ENCODE data around the gene ATCAY. TPM values are rescaled to one million over a fixed set of nuclear protein-coding genes. Genes with fewer than 3 reads are reported as not detected.

Gene ATCAY
- total RNA-seq, 1 donor from 2014 or later = not detected

- ATAC-seq (no peak), DNase-seq (no peak)
- intact Hi-C loops (cut with micrococcal nuclease) = no loop called here
Measured at GRCh38 chr19:3895788-3896187, 15.3 kb downstream of the ATCAY start.

- DNase-seq (no peak), ATAC-seq (no peak)
- intact Hi-C loops (cut with micrococcal nuclease) = no loop called here
Measured at GRCh38 chr19:3897936-3898335, 17.5 kb downstream of the ATCAY start.

DNA sequence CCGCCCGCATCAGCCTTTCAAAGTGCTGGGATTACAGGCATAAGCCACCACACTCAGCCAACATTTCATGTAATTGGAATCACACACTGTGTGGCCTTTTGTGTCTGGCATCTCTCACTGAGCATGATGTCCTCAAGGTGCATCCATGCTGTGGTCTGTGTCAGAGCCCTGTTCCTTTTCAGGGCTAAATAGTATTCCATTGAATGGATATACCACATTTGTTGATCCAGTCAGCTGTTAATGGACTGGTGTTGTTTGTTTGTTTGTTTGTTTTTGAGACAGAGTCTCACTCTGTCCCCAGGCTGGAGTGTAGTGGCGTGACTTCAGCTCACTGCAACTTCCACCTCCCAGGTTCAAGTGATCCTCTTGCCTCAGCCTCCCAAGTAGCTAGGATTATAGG is 17.9 kb downstream of the ATCAY start:
- DNase-seq (no peak), ATAC-seq (no peak)
- intact Hi-C loops (cut with micrococcal nuclease) = no loop called here

DNA sequence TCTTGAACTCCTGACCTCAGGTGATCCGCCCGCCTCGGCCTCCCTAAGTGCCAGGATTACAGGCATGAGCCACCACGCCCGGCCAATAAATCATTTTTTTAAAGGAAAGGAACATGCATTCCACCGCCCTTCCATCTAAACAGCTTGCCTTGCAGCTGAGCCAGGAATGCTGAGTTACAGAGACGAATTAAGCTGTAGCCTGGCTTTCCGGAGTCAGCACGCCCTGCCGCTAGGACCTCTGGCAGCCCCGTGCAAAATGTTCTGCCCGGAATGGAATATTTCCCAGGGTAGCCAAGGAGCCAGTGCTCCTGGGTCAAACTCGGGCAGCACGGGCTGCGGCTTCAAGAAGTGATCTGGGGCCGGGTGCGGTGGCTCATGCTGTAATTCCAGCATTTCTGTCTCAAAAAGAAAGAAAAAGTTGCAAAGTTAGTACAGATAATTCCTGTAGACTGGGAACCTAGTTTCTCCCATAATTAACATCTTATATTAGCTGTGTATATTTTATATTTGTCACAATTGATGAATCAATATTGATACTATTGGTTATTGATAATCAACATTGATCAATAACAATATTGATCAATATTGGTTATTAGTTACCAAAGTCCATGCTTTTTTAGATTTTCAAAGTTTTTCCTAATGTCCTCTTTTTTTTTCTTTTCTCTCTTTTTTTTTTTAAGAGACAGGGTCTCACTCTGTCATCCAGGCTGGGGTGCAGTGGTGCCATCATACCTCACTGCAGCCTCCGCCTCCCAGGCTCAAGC is 19.2 kb downstream of the ATCAY start:
- DNase-seq (no peak), ATAC-seq (peak; percentile 57)
- intact Hi-C loops (cut with micrococcal nuclease) = no loop called here

DNA sequence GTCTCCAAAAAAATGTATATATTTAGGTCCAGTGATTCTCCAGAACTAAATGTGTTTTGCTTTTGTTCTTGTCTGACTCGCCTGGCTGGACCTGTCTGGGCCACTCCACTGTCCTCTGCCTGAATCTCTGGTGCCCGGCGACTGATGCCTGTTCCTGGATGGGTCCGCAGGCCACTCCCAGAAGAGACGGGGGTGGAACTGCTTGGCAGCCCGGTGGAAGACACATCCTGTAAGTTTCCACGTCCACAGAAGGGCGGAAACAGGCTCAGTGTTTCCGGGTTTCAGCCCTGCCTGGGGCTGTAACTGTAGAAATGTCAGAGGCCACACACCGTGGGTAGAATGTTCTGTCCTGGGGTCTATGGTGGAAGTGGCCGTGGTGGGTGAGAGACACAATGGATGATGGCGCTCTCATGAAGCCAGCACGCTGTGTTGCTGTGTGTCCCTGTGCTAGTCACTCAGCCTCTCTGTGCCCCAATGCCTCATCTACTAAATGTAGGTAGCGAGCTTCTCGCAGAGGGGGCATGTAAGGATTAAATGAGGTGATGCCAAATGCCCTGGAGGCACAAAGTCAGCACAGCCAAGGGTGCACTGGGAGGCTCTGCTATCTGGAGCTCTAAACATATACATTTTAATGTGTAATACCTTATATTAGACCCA is 22.0 kb downstream of the ATCAY start:
- no peak for DNase-seq
- no peak for ATAC-seq

DNA sequence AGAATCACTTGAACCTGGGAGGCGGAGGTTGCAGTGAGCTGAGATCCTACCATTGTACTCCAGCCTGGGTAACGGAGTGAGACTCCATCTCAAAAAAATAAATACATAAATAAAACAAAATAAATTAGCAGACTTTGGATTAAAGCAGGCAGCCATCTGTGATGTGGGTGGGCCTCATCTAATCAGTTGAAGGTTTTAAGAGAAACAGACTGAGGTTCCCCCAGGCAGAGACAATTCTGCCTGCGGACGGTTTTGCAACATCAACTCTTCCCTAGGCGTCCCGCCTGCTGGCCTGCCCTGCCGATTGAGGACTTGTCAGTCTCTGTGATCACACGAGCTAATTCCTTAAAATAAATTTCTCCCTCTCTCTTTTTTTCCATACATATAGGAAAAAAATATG is 23.7 kb downstream of the ATCAY start:
- ATAC-seq (no peak), DNase-seq (no peak)
- intact Hi-C loops (cut with micrococcal nuclease) = no loop called here

More for the DNA sequence above, 22.0 kb downstream of the ATCAY start:
- intact Hi-C loops (cut with micrococcal nuclease) = no loop called here

DNA sequence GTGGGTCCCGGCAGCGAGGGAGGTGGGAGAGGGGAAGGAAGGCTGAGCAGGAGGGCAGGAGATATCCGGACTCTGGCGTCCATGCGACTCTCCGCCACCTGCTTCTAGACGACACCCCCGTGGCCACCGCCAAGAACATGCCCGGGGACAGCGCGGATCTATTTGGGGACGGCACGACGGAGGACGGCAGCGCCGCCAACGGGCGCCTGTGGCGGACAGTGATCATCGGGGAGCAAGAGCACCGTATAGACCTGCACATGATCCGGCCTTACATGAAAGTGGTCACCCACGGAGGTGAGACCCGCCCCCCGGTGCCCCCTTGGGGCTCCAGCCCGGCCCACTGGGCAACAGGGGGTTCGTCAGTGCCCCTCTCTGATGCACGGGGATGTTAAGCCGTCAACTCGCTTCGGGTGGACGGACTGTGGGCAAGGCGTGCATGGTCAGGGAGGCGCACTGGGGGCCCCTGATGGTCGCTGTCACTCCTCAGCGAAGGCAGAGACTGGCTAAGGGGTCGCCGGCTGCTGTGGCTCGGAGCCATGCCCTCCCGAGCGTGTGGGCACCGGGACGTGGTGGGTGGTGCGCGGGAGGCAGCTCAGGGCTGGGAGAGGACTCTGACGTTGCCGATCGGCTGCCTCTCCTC is 27.3 kb downstream of the ATCAY start:
- ATAC-seq (no peak), DNase-seq (no peak)
- intact Hi-C loops (cut with micrococcal nuclease) = no loop called here

DNA sequence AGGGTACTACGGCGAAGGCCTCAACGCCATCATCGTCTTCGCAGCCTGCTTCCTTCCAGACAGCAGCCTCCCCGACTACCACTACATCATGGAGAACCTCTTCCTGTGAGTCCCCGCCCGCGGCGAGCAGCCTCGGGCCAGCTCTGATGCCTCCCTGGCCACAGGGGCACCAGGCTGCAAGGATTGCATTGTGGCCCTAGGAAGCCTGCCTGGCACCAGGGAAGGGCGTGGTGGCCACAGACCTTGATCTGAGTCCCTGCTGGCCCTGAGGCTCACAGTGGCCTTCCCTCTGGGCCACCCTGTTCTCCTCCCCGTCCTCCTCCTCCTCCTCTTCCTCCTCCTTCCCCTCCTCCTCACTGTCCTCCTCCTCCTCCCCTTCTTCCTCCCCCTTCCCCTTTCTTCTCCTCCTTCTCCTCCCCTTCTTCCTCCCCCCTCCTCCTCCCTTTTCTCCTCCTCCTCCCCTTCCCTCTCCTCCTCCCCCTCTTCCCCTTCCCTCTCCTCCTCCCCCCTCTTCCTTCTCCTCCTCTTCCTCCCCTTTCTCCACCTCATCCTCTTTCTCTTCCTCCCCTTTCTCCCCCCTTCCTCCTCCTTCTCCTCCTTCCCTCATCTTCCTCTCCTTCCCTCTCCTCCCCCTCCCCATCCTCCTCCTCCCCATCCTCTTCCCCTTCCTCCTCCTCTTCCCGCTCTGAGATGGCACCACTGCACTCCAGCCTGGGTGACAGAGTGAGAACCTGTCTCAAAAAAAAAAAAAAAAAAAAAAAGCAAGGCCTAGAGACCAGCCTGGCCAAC is 28.0 kb downstream of the ATCAY start:
- ATAC-seq = no peak
- intact Hi-C loops (cut with micrococcal nuclease) = no loop called here
- no peak for DNase-seq

DNA sequence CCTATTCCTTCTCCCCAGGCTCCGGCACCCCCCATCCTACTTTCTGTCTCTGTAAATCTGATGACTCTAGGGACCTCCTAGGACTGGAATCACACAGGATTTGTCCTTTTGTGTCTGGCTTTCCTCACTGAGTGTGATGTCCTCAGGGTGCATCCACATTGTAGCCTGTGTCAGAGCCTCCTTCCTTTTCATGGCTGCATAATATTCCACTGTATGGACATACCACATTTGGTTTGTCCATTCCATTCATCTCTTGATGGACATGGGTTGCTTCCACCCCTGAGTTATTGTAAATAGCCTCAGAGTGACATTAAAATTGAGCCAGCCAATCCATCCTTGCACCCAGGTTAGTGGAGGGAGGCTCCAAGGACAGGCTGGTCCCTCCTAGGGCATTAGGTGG is 29.6 kb downstream of the ATCAY start:
- intact Hi-C loops (cut with micrococcal nuclease) = no loop called here
- no peak for DNase-seq
- ATAC-seq = no peak

GRCh38 chr19:3914199-3914598 is 33.7 kb downstream of the ATCAY start:
- ATAC-seq = no peak
- DNase-seq = no peak
- intact Hi-C loops (cut with micrococcal nuclease) = no loop called here

- ATAC-seq (no peak), DNase-seq (no peak)
- intact Hi-C loops (cut with micrococcal nuclease) = no loop called here
Measured at GRCh38 chr19:3916033-3916432, 35.5 kb downstream of the ATCAY start.

DNA sequence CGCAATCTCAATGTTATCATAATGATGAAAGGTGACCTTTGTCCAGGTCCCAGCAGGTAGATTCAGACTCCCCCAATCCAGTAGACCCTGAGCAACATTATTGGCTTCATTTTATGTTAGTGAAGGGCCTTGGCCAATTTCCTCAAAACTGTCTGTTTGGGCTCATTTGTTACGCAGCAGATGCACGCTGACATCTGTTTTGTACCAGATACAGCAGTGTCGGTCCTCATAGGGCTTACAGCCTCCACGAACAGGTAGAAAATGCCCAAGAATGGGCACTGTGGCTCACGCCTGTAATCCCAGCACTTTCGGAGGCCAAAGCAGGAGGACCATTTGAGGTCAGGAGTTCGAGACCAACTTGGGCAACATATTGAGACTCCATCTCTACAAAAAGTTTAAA is 39.3 kb downstream of the ATCAY start:
- intact Hi-C loops (cut with micrococcal nuclease) = no loop called here
- ATAC-seq = no peak
- DNase-seq = no peak

DNA sequence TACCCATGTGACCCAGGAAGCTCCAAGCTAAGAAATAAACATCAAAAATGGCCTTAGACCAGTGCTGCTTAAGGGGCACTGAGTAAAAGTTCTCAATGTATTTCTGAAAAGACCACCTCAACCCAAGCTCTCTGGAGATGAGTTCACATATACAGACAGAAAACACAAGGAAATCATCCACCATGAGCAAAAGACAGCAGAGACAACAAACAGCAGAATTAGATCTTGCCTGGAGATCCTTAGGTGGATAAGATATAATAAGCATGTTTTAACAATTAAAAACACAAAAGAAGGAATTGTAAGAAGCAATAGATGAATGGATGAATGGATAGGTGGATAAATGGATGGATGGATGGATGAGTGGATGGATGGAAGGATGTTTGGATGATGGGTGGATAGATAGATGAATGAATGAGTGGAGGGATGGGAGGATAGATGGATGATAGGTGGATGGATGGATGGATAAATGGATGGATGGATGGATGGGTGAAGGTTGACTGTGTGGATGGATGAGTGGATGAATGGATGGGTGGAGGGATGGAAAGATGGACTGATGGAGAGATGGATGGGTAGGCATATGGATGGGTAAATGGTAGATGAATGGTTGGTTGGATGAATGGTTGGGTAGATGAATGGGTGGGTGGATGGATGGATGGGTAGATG is 42.7 kb downstream of the ATCAY start:
- intact Hi-C loops (cut with micrococcal nuclease) = no loop called here
- no peak for ATAC-seq
- DNase-seq = no peak

- ATAC-seq = no peak
- DNase-seq = no peak
- intact Hi-C loops (cut with micrococcal nuclease) = no loop called here
Measured at GRCh38 chr19:3923912-3924311, 43.4 kb downstream of the ATCAY start.

- ATAC-seq (peak; percentile 60), DNase-seq (peak; percentile 90)
- intact Hi-C loops (cut with micrococcal nuclease) = no loop called here
Measured at GRCh38 chr19:3931041-3931440, 50.6 kb downstream of the ATCAY start.

- peak; percentile 84 for DNase-seq
- ATAC-seq = peak; percentile 65
- intact Hi-C loops (cut with micrococcal nuclease) = no loop called here
Measured at GRCh38 chr19:3932931-3933810, 52.7 kb downstream of the ATCAY start, which contains the start of gene NMRK2. Gene NMRK2, plus strand, starts transcription at chr19:3933069. Its CDS starts 603 bp downstream, at chr19:3933672.

DNA sequence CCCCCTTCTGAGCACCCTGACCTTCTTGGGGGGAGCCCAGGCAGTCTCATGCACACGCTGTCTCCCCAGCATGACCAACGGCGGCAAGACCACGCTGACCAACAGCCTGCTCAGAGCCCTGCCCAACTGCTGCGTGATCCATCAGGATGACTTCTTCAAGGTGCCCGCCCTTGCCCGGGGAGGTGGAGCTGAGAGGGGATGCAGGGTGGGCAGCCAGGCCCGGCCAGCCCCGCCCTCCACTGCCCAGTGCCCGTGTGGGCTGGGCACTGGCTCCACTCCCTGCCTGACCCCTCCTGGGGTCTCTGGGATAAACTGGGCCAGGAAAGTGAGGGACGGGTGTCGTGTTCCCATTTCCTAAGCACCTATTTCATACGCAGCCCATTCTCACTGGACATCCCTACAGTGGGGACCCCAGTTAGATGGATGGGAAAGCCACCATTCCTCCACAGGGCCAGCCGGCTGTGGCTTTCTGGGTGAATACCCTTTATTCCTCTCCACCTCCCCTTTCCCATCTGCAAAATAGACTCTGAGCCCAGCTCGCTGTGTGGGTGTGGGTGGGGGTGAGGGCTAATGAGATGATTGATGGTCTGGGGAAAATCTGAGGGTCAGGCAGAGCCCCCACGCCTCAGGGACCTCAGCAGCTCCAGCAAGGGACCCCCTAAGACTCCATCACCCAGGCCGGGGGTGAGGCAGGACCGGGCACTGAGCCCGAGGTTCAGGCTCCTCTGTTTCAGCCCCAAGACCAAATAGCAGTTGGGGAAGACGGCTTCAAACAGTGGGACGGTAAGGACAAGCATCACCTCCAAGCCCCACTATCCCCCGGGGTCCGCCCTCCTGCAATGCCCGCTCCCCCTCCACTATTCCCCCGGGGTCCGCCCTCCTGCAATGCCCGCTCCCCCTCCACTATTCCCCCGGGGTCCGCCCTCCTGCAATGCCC is 56.3 kb downstream of the ATCAY start:
- no peak for DNase-seq
- intact Hi-C loops (cut with micrococcal nuclease) = no loop called here

More for the DNA sequence above, 56.3 kb downstream of the ATCAY start:
- peak; percentile 0 for ATAC-seq

Measured in left ventricle myocardium superior (tissue), 1 donor.